H9 (cell line): Measurements from ENCODE around the gene TOMM5. TPM values are rescaled to one million over a fixed set of nuclear protein-coding genes. Genes with fewer than 3 reads are reported as not detected.

Experiments
- DNase-seq: peaks from one replicate; pipeline ENCODE4 v3.0.0-alpha.2; 2017
- H2AFZ ChIP-seq: one replicate; pipeline ENCODE4 v1.6.1; 2013; ENCODE audit warnings: mild to moderate bottlenecking, low read length, control low read depth, moderate library complexity
- H2AK5ac ChIP-seq: 2 replicates; pipeline ENCODE4 v1.6.1; 2013; ENCODE audit warnings: low read length, control low read depth, mixed read lengths; ENCODE audit not compliant: insufficient read length
- H2BK120ac ChIP-seq: one replicate; pipeline ENCODE4 v1.6.1; 2013; ENCODE audit warnings: low read depth, mild to moderate bottlenecking, low read length, control low read depth, inconsistent platforms; ENCODE audit not compliant: poor library complexity, severe bottlenecking
- H2BK12ac ChIP-seq: 2 replicates; pipeline ENCODE4 v1.6.1; 2013; ENCODE audit warnings: low read length, control low read depth, mixed read lengths, low read depth; ENCODE audit not compliant: insufficient read length
- H2BK15ac ChIP-seq: 2 replicates; pipeline ENCODE4 v1.6.1; 2013; ENCODE audit warnings: low read depth, low read length, control low read depth
- H2BK20ac ChIP-seq: one replicate; pipeline ENCODE4 v1.6.1; 2013; ENCODE audit warnings: low read depth, mild to moderate bottlenecking, low read length, control low read depth, inconsistent platforms; ENCODE audit not compliant: poor library complexity, severe bottlenecking
- H2BK5ac ChIP-seq: 2 replicates; pipeline ENCODE4 v1.6.1; 2013; ENCODE audit warnings: low read length, control low read depth, mixed read lengths; ENCODE audit not compliant: insufficient read length
- H3K14ac ChIP-seq: 2 replicates; pipeline ENCODE4 v1.6.1; 2013; ENCODE audit warnings: low read length, control low read depth; ENCODE audit not compliant: insufficient read depth
- H3K18ac ChIP-seq: 2 replicates; pipeline ENCODE4 v1.6.1; 2013; ENCODE audit warnings: low read depth, mild to moderate bottlenecking, mixed read lengths, low read length, control low read depth; ENCODE audit not compliant: insufficient read length
- H3K23ac ChIP-seq: 2 replicates; pipeline ENCODE4 v1.6.1; 2013; ENCODE audit warnings: low read length, control low read depth, mixed read lengths, low read depth; ENCODE audit not compliant: insufficient read length
- H3K23me2 ChIP-seq: 2 replicates; pipeline ENCODE4 v1.6.1; 2013; ENCODE audit warnings: low read depth, mild to moderate bottlenecking, mixed read lengths, low read length, control low read depth; ENCODE audit not compliant: insufficient read length, poor library complexity, severe bottlenecking
- H3K27ac ChIP-seq: 2 replicates; pipeline ENCODE4 v1.5.1; 2013; ENCODE audit warnings: low read length, control low read depth, mixed read lengths, low read depth; ENCODE audit not compliant: insufficient read length
- H3K27me3 ChIP-seq: 2 replicates; pipeline ENCODE4 v1.6.1; 2013; ENCODE audit warnings: low read length, control low read depth, inconsistent platforms; ENCODE audit not compliant: insufficient read depth
- H3K4ac ChIP-seq: 2 replicates; pipeline ENCODE4 v1.6.1; 2013; ENCODE audit warnings: low read depth, mild to moderate bottlenecking, control low read depth, inconsistent platforms, low read length, moderate library complexity
- H3K4me1 ChIP-seq: 2 replicates; pipeline ENCODE4 v1.6.1; 2013; ENCODE audit warnings: low read length, control low read depth, inconsistent platforms; ENCODE audit not compliant: insufficient read depth
- H3K4me2 ChIP-seq: 2 replicates; pipeline ENCODE4 v1.6.1; 2013; ENCODE audit warnings: low read length, control low read depth, mixed read lengths; ENCODE audit not compliant: insufficient read length, insufficient read depth
- H3K56ac ChIP-seq: 2 replicates; pipeline ENCODE4 v1.6.1; 2013; ENCODE audit warnings: low read depth, mild to moderate bottlenecking, mixed read lengths, low read length, control low read depth; ENCODE audit not compliant: insufficient read length
- H3K79me1 ChIP-seq: 2 replicates; pipeline ENCODE4 v1.6.1; 2013; ENCODE audit warnings: low read depth, mild to moderate bottlenecking, moderate library complexity, low read length, control low read depth, inconsistent platforms; ENCODE audit not compliant: insufficient read depth, poor library complexity, severe bottlenecking
- H3K79me2 ChIP-seq: 2 replicates; pipeline ENCODE4 v1.6.1; 2013; ENCODE audit warnings: low read length, control low read depth, inconsistent platforms; ENCODE audit not compliant: insufficient read depth
- H3K9ac ChIP-seq: 2 replicates; pipeline ENCODE4 v1.6.1; 2013; ENCODE audit warnings: low read length, control low read depth, mixed read lengths; ENCODE audit not compliant: insufficient read length; ENCODE audit errors: extremely low read depth
- H3K9me3 ChIP-seq: one replicate; pipeline ENCODE4 v1.6.1; 2013; ENCODE audit warnings: low read depth, low read length, inconsistent platforms; ENCODE audit not compliant: control insufficient read depth
- H3T11ph ChIP-seq: one replicate; pipeline ENCODE4 v1.6.1; 2013; ENCODE audit warnings: mild to moderate bottlenecking, low read length, control low read depth, inconsistent platforms
- H4K20me1 ChIP-seq: one replicate; pipeline ENCODE4 v1.6.1; 2013; ENCODE audit not compliant: control insufficient read depth, insufficient read length, insufficient read depth
- H4K5ac ChIP-seq: 2 replicates; pipeline ENCODE4 v1.6.1; 2013; ENCODE audit warnings: low read depth, mild to moderate bottlenecking, mixed read lengths, low read length, control low read depth; ENCODE audit not compliant: insufficient read length
- H4K8ac ChIP-seq: replicated peaks from 2 replicates; pipeline ENCODE4 v1.6.1; 2013; ENCODE audit warnings: low read length, control low read depth, mixed read lengths, low read depth; ENCODE audit not compliant: insufficient read length
- H4K91ac ChIP-seq: 2 replicates; pipeline ENCODE4 v1.6.1; 2013; ENCODE audit warnings: low read depth, mild to moderate bottlenecking, moderate library complexity, mixed read lengths, low read length, control low read depth; ENCODE audit not compliant: insufficient read length
- H3K27ac Mint-ChIP-seq, 3 experiments: 2 replicates in 2 of 3; 3 replicates in 1 of 3; pipeline ENCODE4 v1.8.0; 2020 to 2021; ENCODE audit warnings: mixed read lengths in 3 of 3, mild to moderate bottlenecking in 1 of 3, moderate library complexity in 1 of 3
- H3K27me3 Mint-ChIP-seq: 2 replicates; pipeline ENCODE4 v1.8.0; 2021; ENCODE audit warnings: low read depth, mild to moderate bottlenecking, moderate library complexity, mixed read lengths
- H3K36me3 Mint-ChIP-seq, 3 experiments: 2 replicates in 2 of 3; 3 replicates in 1 of 3; pipeline ENCODE4 v1.8.0; 2020 to 2021; ENCODE audit warnings: low read depth in 3 of 3, mixed read lengths in 3 of 3; ENCODE audit not compliant: insufficient read depth in 1 of 3
- H3K4me1 Mint-ChIP-seq, 2 experiments: 2 replicates each; pipeline ENCODE4 v1.8.0; 2020; ENCODE audit warnings: mixed read lengths in 2 of 2
- H3K4me3 Mint-ChIP-seq, 2 experiments: 2 replicates in 1 of 2; 3 replicates in 1 of 2; pipeline ENCODE4 v1.8.0; 2020 to 2021; ENCODE audit warnings: mild to moderate bottlenecking in 2 of 2, mixed read lengths in 2 of 2, moderate library complexity in 1 of 2
- H3K9me3 Mint-ChIP-seq, 2 experiments: 2 replicates in 1 of 2; 3 replicates in 1 of 2; pipeline ENCODE4 v1.8.0; 2020; ENCODE audit warnings: mild to moderate bottlenecking in 2 of 2, mixed read lengths in 2 of 2, moderate library complexity in 1 of 2
- WGBS: extraction: QIAGEN DNeasy Blood & Tissue Kit; methylation state at CpG from one replicate; pipeline ENCODE4 v1.1.7; 2013; ENCODE audit warnings: missing lambda C conversion rate, low lambda C conversion rate, mixed read lengths; ENCODE audit not compliant: insufficient read length; ENCODE audit errors: extremely low coverage; 5-methylcytosine and 5-hydroxymethylcytosine counted together
- total RNA-seq: library from RNA; stranded (reverse); gene quantifications from 2 replicates; pipeline ENCODE4 v1.2.1, GENCODE V29; 2021
- TF ChIP-seq, protein P1 (sequence below): fragments of 200-600 bp; sonication (generic); conservative IDR thresholded peaks from 3 replicates; pipeline ENCODE4 v1.8.0; 2021; ENCODE audit warnings: antibody characterized with exemption, mild to moderate bottlenecking

The TOMM5 gene
- total RNA-seq, 1 experiment from 2014 or later, result 124 TPM

GRCh38 chr9:37636511-37637448, 44.4 kb upstream of the TOMM5 start:
- no peaks in the 10 kb centered on the region for H3K36me3 Mint-ChIP-seq
- Histone ChIP-seq H2AFZ (no peak overlapping the region), H3K4me2 (no peak overlapping the region)

More at GRCh38 chr9:37636511-37637448, 44.4 kb upstream of the TOMM5 start:
- Histone ChIP-seq H4K5ac (no peak overlapping the region), H3K79me2 (no peaks in the 10 kb centered on the region), H3K27ac (no peak overlapping the region), H4K8ac (no peak overlapping the region), H3K9ac (no peak overlapping the region), H2BK20ac (no peak overlapping the region), H3K14ac (no peak overlapping the region), H2BK15ac (no peak overlapping the region), H2BK12ac (no peak overlapping the region), H2BK120ac (no peak overlapping the region), H3K23ac (no peak overlapping the region), H3K9me3 (no peaks in the 10 kb centered on the region), H3T11ph (no peak overlapping the region), H2AK5ac (no peak overlapping the region), H3K4me1 (no peaks in the 10 kb centered on the region), H3K27me3 (no peaks in the 10 kb centered on the region), H4K91ac (no peak overlapping the region), H4K20me1 (no peaks in the 10 kb centered on the region), H3K79me1 (no peaks in the 10 kb centered on the region), H3K18ac (no peak overlapping the region), H3K56ac (no peak overlapping the region), H3K4ac (no peak overlapping the region), H2BK5ac (no peak overlapping the region), H3K23me2 (no peaks in the 10 kb centered on the region)
- Mint-ChIP-seq H3K4me3 (no peak overlapping the region), H3K9me3 (no peaks in the 10 kb centered on the region), H3K4me1 (peaks cover 10% of the 10 kb centered on the region in 2 experiments), H3K27me3 (peaks cover 4% of the 10 kb centered on the region), H3K27ac (no peak overlapping the region)
- WGBS, result no CpG with 5 or more reads among the region's 39 CpGs
- DNase-seq, result no peak
- TF ChIP-seq, protein P1, sequence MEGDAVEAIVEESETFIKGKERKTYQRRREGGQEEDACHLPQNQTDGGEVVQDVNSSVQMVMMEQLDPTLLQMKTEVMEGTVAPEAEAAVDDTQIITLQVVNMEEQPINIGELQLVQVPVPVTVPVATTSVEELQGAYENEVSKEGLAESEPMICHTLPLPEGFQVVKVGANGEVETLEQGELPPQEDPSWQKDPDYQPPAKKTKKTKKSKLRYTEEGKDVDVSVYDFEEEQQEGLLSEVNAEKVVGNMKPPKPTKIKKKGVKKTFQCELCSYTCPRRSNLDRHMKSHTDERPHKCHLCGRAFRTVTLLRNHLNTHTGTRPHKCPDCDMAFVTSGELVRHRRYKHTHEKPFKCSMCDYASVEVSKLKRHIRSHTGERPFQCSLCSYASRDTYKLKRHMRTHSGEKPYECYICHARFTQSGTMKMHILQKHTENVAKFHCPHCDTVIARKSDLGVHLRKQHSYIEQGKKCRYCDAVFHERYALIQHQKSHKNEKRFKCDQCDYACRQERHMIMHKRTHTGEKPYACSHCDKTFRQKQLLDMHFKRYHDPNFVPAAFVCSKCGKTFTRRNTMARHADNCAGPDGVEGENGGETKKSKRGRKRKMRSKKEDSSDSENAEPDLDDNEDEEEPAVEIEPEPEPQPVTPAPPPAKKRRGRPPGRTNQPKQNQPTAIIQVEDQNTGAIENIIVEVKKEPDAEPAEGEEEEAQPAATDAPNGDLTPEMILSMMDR, result no peak
